GM19043 (cell line): Measurements from ENCODE around the gene AOPEP.

Experiments used
- ATAC-seq: cut with Tn5 transposase; IDR thresholded peaks from one replicate; pipeline ENCODE4 v1.9.1; 2021; ENCODE audit warnings: low read depth; ENCODE audit not compliant: unreplicated experiment

The AOPEP gene

DNA sequence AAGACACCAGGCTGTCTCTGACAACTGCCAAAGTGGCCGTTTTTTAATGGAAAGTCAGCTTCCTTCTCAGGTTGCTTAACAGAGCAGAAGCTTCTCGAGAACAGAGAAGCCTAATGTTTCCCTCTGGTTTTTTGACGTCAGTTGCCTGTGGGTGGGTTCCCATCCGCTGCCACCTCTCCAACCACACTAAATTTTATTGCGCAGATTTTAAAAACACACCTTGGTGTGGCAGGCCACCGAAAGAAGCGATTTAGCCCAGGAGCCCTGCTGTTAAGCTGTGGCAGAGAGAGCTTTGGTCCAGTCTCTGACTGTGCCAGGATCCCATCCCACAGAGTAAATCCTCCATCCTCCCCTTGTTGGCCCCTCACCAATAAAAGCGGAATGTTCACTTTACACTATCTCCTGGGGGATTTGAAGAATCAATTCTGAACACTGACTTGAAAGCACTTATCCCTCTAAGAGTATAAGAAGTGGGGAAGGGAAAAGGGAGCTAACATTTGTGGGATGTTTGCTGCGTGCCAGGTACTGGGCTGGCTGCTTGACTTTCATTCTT, 181.6 kb downstream of the AOPEP start:
- no peak for ATAC-seq

DNA sequence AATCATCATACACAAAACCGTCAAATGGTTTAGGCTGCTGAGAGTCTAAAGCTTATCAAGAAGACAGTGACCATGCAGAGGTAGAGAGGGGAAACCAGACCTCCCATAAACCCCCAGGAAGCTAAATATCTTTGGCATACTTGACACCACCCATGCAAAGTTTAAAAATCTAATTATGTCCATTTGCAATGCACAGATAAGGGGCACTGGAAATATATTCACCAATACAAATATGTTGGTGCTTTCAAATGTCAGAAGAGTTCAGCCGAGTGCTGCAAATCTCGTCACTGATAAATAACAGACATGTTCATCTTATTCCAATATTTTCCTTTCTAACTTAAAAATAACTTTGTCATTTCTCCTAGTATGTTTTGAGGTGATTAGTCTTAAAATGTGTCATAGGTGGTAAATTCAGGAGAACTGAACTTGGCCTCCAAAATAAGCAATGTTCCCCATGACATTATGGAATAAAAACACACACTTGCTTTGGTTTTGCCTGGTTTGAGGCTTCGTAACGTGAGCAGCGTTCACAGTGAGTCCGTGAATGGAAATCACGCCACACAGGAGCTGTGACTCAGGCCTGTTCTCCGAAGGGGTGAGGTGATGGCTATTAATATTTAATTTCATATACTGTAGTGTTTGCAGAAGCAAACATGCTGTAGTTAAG, 182.2 kb downstream of the AOPEP start:
- no peak for ATAC-seq

DNA sequence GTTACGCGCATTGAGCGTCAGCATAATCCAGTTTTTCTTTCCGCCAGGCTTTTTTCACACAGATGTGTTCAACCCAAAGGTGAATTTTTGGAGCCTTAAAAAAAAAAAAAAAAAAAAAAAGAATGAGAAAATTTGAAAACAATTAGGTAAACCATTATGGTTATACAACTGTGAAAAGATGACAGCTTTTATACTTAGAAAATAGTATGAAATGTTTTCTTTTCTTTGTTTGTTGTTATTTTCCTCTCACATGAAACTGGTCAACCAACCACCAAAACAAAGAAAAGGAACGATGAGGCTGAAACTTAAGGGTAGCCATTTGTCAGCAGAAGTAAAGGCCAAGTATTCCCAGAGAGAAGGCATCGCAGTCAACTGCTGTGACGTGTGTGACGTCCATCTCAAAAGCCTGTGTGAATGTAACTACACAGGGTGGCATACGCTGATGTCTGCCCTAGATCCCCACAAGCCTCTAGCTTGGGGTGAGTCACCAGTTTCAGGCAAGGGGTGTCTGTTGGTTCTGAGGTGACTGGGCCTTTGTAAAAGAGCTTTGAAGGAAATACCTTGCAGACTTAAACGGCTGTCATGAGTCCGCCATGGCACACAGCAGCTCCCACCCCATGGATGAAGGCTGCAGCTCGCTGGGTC, 182.9 kb downstream of the AOPEP start:
- ATAC-seq: no peak

DNA sequence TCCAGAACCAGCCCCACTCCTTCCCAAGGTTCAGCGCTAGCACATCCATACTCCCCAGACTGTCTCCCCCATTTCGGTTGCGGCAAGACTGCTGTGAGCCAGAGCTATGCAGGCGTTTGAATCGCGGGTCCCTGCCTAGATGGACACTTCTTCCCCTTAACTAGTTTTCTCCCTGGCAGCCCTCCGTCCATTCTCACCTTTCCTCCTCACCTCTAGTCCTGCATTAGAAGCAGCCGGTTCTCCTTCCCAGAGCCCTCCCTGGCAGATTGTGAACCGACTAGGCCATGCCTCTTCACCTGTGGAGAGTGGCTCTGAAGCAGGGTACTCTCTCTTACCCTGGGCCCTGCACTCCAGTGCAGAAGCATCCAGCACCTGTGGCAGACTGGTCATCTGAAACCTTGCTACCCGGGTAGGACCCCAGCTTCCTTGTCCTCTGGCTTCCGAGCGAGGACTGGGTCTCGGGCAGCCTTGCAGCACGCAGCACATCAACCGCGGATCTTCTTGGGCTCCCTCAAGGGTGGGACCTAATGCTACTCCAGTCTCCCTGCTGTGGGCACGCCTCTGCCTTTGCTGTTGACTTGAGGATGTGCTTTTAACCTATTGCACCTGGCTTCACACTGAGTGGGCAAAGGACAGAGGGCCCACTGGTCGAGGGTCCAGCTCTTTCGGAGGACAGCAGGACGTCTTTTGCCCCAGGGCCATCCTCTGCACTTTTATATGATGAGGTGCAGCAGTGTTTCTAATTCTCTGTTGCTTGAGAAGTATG, 183.6 kb downstream of the AOPEP start:
- no peak for ATAC-seq

DNA sequence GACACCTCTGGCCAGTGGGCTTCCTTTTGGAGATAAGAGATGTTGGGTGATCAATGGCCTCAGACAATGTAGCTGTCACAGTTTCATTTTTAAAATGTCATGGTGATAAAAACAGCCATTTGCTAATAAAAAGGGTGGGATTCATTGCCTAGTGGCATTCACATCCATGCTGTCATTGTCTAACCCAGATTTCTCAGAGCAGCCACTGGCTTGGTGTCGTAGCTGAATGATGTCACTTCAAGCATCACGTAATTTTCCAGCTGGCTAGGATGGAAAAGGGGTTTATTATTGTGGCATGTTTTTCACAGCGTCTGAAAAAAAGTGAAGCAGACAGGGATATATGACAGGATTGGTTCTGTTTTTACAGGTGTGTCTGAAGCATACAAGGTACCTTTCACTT, 184.7 kb downstream of the AOPEP start:
- ATAC-seq: no peak

DNA sequence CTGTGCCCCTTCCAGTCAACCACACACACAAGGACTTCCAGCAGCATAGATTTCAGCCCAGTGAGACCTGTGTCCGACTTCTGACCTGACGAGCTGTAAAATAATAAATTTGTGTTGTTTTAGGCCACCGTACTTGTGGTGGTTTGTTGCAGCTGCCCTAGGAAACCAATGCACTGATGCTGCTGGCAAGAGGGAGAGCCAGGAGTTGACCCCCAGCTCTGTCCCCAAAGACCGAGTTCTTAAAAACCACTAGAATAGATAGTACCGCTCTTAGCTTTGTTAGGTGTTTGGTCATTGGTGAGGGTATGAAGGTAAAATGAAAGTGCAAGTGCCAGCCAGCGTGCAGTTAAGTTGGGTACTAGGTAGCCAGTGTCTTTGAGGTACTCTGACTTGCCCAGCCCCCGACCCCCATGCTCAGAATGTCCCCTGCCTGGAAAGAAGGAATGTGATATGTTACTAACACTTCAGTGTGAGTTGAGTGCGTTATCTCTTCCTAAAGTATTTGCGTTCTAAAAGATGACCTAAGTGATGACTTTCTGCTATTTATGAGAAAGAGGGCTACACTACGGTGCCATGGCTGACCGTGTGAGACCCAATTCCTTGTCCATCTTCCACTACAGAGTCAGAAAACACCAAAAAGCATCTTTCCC, 185.6 kb downstream of the AOPEP start:
- ATAC-seq: no peak

DNA sequence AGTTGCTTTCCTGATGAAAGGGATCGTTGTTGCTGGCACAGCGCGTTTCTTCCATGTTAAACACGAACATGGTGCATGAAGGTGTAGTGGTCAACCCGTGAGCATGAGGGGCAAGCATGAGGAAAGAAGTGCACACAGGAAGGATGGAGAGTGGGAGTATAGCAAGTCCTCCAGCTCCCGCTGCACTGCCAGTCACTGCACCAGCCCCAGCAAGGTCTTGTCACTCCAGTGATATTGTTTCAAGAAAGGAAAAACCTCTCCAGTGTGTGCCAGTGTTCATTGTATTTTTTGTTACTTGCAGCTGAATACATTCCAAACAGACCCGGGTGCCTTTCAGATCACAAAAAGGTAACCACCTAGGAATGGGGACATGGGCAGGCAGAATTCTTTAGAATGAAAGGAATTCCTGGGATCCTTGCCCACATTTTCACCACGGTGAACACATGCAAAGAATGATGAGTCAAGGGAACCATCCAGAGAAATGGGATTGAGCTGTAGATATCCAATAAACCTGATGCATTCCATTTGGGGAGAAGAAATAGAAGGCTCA, 186.3 kb downstream of the AOPEP start:
- no peak for ATAC-seq

DNA sequence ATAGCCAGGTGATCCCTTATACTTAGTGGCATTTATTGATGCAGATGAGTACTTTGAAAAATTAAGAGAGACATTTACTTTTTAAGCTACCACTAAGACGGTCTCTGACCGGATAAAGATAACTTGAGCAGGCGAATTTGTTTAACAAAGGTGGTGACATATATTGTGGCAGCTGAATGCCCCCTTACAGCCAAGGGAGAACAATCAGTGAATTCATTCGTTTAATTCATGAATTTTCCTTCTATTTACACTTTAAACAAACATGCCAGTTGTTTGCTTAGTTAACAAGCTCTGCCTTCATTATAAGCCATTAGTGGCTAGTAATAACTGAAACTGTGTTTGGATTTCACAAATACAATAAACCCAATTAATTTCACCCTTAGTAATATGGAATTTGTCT, 187.1 kb downstream of the AOPEP start:
- no peak for ATAC-seq

DNA sequence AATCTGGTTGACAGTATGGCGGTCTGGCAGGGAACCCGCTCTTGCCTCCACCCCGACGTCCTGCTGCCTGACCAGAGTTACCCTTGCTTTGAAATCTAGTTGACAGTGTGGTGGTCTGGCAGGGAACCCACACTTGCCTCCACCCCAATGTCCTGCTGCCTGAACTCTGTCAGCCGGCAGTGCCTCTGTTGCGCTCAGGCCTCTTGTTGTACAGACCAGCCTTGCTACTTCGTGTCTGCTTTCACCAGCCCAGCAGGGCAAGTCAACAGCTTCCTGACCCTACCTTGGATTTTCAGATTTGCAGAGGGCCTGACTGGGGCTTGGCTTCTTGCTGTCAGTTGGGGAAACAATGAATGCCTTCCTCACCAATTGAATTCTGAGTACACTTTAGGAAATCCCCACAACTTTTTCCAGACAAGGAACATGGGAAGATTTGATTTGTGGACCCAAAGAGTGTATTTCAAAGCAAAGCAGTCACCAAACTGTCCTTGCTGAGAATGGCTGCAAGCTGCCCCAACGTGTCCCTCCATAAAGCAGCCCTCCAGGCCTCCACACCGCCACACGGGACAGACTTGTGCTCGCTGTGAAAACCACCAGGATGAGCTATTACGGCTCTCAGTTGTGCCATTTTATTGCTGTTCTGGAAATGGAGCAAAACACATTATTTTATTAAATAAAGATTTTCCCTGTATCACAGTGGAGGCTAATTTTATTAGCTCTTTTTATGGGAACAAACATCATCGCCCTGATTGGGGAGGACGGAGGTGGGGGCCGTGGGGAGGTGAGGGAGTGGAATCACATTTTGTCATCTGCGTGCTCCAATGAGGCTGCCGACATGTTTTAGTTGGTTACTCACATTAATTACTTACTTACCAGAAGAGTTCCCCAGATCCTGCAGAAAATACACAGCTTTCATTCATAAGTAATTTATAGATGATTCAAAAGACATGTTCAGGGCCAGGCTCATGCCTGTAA, 189.3 kb downstream of the AOPEP start:
- no peak for ATAC-seq

DNA sequence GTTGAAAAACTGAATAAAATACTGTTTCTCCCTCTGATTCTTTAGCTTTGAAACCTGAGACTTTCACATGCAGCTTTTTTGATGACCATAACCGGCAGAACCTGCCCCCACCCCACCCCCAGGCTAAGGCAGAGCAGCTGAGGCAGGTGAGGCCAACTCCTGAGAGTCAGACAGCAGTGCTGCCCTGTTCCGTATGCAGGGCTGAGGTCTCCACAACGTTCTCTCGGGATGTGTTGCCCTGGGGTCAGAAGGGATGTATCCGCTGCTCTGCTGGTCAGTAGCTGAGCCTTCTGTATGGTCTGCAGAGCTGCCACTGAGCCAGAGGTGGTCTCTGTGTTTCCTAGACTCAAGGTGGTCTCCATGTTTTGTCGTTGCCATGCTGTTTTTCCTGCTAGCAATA, 190.5 kb downstream of the AOPEP start:
- ATAC-seq: no peak

DNA sequence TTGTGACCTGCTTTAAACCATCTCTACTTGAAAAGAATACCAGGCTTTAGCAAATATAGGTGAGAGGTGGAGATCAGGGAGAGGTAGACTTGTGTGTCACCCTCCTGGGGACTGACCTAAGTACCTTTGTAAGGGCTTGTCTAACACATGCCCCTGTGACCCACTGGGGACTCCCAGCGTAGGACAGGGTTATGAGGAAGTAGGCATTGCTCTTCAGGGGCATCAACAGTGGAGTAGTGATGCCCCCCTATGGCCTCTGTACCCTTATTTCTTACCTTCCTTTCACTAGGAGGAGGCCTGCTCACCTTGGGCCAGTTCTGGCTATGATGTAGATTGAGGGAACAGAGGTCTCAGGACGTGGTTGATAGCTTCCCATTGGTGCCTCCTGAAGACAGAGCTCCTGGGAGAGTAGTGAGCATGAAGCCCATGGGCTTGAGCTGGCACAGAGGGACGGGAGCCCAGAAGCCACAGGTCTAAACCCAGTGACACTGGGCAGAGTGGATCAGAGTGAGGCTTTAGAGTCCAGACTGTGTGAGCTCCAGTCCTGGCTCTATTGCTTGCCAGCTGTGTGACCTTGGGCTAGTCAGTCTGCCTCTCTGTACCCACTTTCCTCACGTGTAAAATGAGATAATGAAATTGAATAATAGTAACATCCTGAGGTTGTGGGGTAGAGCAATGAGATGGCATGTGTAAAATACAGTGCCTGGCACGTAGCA, 191.7 kb downstream of the AOPEP start:
- ATAC-seq: peak; percentile 63

DNA sequence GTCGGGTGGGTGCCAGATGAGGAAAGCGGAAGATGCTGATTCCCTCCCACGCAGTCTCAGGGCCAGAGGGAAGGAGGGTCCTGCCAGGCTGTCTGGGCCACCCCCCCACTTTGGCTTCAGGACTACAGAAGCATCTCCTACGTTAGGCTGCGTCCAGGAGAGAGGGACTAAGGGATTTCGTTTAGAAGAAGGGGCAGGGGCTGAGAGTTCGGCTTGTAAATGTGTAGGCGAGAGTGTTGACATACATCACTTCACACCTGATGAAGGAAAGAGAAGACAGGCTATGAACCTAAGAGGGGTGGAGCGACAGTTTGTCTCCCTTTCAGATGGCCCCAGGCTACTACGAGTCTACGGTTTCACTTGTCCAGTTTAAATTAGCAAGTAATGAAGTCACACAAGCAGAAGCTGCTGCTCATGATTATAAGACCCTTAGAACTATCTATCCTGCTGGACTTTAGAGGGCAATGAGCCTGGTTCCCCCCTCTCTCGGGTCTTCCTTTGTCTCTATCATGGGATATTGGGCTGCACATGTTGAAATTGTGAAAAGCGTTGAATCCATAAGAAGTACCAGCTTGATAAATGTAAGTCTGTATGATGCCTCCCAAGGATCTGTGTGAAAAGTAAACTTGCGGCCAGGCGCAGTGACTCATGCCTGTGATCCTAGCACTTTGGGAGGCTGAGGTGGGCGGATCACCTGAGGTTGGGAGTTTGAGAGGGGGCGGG, 193.0 kb downstream of the AOPEP start:
- no peak for ATAC-seq

DNA sequence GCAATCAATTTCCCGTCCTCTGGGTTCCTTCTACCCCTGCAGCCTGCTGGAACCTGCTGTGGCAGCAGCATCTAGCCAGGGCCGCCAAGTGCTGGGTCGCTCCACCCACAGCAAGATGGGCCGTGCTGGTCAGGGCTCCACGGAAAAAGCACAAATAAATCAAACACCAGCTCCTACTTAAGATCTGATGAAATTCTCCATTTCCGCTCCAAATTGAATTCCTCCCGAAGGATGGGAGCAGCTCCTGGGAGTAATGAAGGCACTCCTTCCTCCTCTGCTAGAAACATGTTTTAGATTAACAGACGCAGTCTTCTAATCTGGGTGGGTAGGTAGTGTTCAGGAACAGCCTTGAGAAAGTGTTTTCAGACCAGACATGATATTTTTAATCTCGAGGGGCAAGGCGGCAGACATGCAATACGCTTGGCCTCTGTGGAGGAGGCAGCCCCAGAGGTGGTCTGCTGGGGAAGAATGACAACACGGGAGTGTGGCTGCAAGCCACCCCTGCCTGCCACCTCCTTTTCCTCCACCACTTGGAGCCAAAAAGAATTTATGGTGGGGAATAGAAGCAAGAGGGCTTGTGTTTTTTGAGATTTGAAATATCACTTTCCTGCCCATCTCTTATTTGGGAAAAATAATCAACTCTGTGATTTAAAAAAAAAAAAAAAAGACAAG, 194.1 kb downstream of the AOPEP start:
- no peak for ATAC-seq

DNA sequence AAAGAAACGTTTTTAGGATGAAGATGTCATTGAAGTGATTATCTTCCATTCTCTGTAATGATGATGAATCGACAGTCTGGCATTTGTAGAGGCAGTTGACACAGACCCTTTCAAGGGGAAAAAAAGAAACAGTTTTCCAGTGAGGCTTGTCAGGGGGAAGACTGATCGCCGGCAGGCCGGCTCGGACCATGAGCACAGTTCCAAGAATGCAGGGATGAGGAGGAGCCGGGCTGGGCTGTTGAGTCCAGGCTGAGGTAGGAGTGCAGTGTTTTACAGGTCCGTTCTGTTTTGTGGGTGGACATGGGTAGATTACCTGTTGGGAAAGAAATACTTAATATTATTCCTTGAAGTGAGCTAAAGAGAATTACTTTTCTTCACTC, 194.6 kb downstream of the AOPEP start:
- no peak for ATAC-seq

DNA sequence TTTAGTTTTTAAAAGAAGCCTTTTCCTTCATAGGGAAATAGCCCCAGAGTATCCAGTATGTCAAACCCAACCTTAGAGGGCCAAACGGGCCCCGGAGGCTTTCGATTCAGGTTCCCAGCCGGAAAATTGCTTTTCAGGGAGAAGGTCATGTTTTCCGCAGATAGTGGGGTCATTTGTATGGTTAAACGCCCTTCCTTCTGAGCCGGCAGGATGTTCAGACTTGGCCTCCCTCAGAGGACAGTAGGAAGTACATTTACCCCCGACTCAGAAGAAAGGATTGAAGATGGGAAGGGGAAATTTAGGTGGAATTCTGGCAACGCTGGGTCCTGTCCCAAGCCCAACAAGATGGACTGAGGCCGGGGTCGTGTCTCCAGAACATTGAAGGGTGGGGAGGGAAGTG, 195.2 kb downstream of the AOPEP start:
- ATAC-seq: no peak

DNA sequence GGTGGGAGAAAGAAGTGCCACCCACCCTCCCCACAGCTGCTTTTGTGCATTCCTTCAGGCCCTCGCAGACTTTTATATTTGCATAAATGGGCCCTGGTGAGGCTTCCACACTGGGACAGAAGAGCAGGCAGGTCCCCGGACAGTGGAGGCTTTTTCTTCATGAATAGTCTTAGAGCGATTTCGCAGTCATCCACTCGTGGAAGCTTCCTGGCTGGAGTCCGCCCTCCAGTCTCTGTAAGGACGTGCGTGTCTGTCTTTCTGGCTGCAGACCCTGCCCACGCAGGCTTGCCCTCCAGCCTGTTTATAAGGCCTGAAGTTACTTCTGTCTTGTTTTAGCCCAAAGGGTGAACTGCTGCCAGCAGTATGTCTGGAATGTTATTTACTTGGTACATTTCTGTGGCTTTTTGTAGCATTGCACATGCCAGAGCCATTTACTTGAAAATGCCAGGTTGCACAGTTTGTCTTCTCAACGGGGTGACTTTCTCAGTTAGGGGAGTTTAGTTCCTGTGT, 195.7 kb downstream of the AOPEP start:
- no peak for ATAC-seq

DNA sequence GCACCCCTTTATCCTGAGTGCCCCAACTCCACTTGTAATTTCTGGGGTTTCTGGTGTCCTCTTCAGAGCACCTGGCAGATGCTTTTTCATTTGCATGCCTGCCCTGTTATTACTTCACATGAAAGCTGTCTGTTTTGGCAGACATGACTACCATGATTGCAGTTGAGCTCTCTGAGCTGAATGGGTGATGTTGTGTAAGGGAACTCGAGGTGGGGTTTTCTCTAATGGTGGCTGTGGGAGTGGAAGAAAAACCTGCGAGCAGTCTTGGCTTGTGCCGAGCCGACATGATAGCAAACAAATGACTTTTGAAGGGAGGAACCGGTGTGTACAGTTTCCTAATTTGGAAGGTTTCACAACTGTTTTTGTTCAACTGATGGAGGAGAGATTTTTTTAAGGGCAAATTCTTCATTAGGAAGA, 196.2 kb downstream of the AOPEP start:
- ATAC-seq: no peak
